B cell (primary cell): ENCODE data around the gene MDC1. TPM values are rescaled to one million over a fixed set of nuclear protein-coding genes. Genes with fewer than 3 reads are reported as not detected.
A peak's percentile ranks its signal among the peaks of the same experiment; 100 is the strongest.

Experiments
- ATAC-seq: fragments of 200-7000 bp; cut with Tn5 transposase; one replicate; pipeline ENCODE4 v1.10.0; 2021; ENCODE audit warnings: low read depth, mild to moderate bottlenecking, moderate number of reproducible peaks, moderate library complexity
- CTCF ChIA-PET: fragments of 350-600 bp; sonication (Branson Sonifier 250); formaldehyde crosslinking; loops from one replicate; lab custom pipeline; 2021; ENCODE audit warnings: antibody characterized with exemption, inconsistent platforms; lab: Charles Lee
- POLR2A ChIA-PET: fragments of 350-600 bp; sonication (Branson Sonifier 250); formaldehyde crosslinking; loops from one replicate; lab custom pipeline; 2021; ENCODE audit warnings: antibody characterized with exemption; lab: Charles Lee
- DNase-seq: peaks from one replicate; pipeline ENCODE4 v3.0.0; 2013
- H2AFZ ChIP-seq: 2 replicates; pipeline ENCODE4 v1.6.1; 2012; ENCODE audit warnings: mild to moderate bottlenecking, low read depth, low read length; ENCODE audit not compliant: insufficient read depth, poor library complexity, severe bottlenecking
- H3K27ac ChIP-seq, 2 donors: 1 replicate in 1 of 2; 2 replicates in 1 of 2; pipeline ENCODE4 v1.5.1; 2012 to 2013; ENCODE audit warnings: low read length in 2 of 2, mild to moderate bottlenecking in 2 of 2, moderate library complexity in 1 of 2
- H3K27me3 ChIP-seq, 4 experiments: fragments of 200-600 bp in 1 of 4; sonication (generic) in 1 of 4; replicated peaks in 1 of 4; 1 replicate in 2 of 4; 2 replicates in 2 of 4; pipeline versions ENCODE4 v1.6.1 to v1.7.0; 2013 to 2016; ENCODE audit warnings: low read length in 3 of 4, mild to moderate bottlenecking in 2 of 4, mixed read lengths in 1 of 4, moderate library complexity in 1 of 4; ENCODE audit not compliant: insufficient read depth in 4 of 4, control insufficient read depth in 3 of 4; ENCODE audit errors: control extremely low read depth in 1 of 4
- H3K36me3 ChIP-seq, 2 experiments: replicated peaks in 1 of 2; 1 replicate in 1 of 2; 2 replicates in 1 of 2; pipeline versions ENCODE4 v1.6.1 to v1.7.1; 2013; ENCODE audit warnings: low read length in 1 of 2; ENCODE audit not compliant: insufficient read depth in 2 of 2, control insufficient read depth in 1 of 2; ENCODE audit errors: control extremely low read depth in 1 of 2, extremely low read depth in 1 of 2
- H3K4me1 ChIP-seq, 2 donors: fragments of 200-600 bp in 1 of 2; sonication (generic) in 1 of 2; 1 replicate in 1 of 2; 2 replicates in 1 of 2; pipeline versions ENCODE4 v1.5.1 to v1.6.1; 2013 to 2017; ENCODE audit warnings: low read length in 2 of 2; ENCODE audit not compliant: control insufficient read depth in 2 of 2, insufficient read depth in 2 of 2
- H3K4me2 ChIP-seq: replicated peaks from 2 replicates; pipeline ENCODE3; 2012; ENCODE audit warnings: mild to moderate bottlenecking, low read depth, low read length; ENCODE audit not compliant: poor library complexity, severe bottlenecking
- H3K4me3 ChIP-seq, 5 experiments: fragments of 200-600 bp in 1 of 5; sonication (generic) in 1 of 5; 1 replicate in 3 of 5; 2 replicates in 2 of 5; pipeline versions ENCODE4 v1.5.1 to v1.7.0; 2011 to 2016; ENCODE audit warnings: low read length in 4 of 5, mild to moderate bottlenecking in 4 of 5, low read depth in 2 of 5, control low read depth in 1 of 5, moderate library complexity in 1 of 5; ENCODE audit not compliant: insufficient read depth in 1 of 5; ENCODE audit errors: control extremely low read depth in 1 of 5, extremely low read depth in 1 of 5
- H3K79me2 ChIP-seq: fragments of 200-600 bp; sonication (generic); one replicate; pipeline ENCODE4 v1.6.0; 2016; ENCODE audit warnings: low read length; ENCODE audit not compliant: control insufficient read depth, insufficient read depth
- H3K9ac ChIP-seq: fragments of 200-600 bp; sonication (generic); 2 replicates; pipeline ENCODE4 v1.6.1; 2017; ENCODE audit warnings: mild to moderate bottlenecking, low read length, moderate library complexity
- H3K9me3 ChIP-seq, 3 donors: one replicate each; pipeline versions ENCODE4 v1.6.1 to v1.7.1; 2013; ENCODE audit warnings: low read length in 2 of 3; ENCODE audit not compliant: control insufficient read depth in 2 of 3, insufficient read depth in 1 of 3; ENCODE audit errors: control extremely low read depth in 1 of 3
- H4K20me1 ChIP-seq: 2 replicates; pipeline ENCODE4 v1.6.0; 2012; ENCODE audit warnings: mild to moderate bottlenecking, low read length; ENCODE audit not compliant: insufficient read depth, control insufficient read depth, poor library complexity, severe bottlenecking
- H3K27ac Mint-ChIP-seq: one replicate; pipeline ENCODE4 v1.8.0; 2021; ENCODE audit warnings: mixed read lengths
- H3K27me3 Mint-ChIP-seq: one replicate; pipeline ENCODE4 v1.8.0; 2021; ENCODE audit warnings: mixed read lengths
- H3K4me1 Mint-ChIP-seq: one replicate; pipeline ENCODE4 v1.8.0; 2021; ENCODE audit warnings: mixed read lengths
- H3K4me3 Mint-ChIP-seq: one replicate; pipeline ENCODE4 v1.8.0; 2021; ENCODE audit warnings: mixed read lengths
- H3K9me3 Mint-ChIP-seq: one replicate; pipeline ENCODE4 v1.8.0; 2022; ENCODE audit warnings: mixed read lengths; ENCODE audit not compliant: insufficient read depth
- EZH2 ChIP-seq: IDR thresholded peaks from 2 replicates; pipeline ENCODE4 v1.6.1; 2012; ENCODE audit warnings: borderline replicate concordance, low read depth, mild to moderate bottlenecking, moderate library complexity, low read length; ENCODE audit not compliant: insufficient read depth, poor library complexity, severe bottlenecking
- WGBS: methylation state at CpG from one replicate; pipeline ENCODE4 v1.1.5; 2013; ENCODE audit warnings: missing lambda C conversion rate; ENCODE audit not compliant: insufficient coverage; 5-methylcytosine and 5-hydroxymethylcytosine counted together
- intact Hi-C: fragments of 100-400 bp; cut with micrococcal nuclease; formaldehyde crosslinking; loops from one replicate; pipeline ENCODE4 v1.10.0; 2022
- polyA plus RNA-seq: library from polyadenylated mRNA; depleted of rRNA; stranded (reverse); fragments of >200 nt; gene quantifications from 2 replicates; pipeline ENCODE4 v1.2.3, GENCODE V29; 2012
- total RNA-seq, 2 donors: library from RNA; stranded (reverse); fragments of 120-200 nt in 1 of 2; gene quantifications; 1 replicate in 1 of 2; 2 replicates in 1 of 2; pipeline versions ENCODE4 v1.2.3 to v1.2.4, GENCODE V29; 2013 to 2022
- TF ChIP-seq, protein P1 (sequence below): fragments of 200-600 bp; IDR thresholded peaks from one replicate; pipeline ENCODE4 v1.8.0; 2022; ENCODE audit warnings: antibody characterized with exemption, mild to moderate bottlenecking

MDC1 gene
- total and polyA plus RNA-seq, 2 donors (not counting 1 experiment from before 2014, with no cell fraction given) = 24.9 to 87.4 TPM

DNA sequence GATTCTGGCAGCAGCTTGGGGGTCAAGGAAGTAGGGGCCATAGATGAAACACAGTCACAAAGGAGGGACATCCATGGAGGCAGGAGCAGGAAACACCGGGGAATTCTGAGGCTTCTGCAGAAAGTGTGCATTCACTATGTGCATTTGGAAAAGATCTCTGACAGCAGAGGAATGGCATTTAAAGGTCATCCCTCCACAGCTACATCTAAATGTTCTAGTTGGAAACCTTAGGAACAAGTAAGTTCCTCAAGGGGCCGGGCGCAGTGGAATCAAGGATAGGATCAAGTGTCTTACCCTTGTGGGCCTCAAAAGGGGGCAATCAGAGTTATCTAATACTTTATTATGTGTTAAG is 61.4 kb downstream of the MDC1 start:
- Histone ChIP-seq H3K4me2 (no peak overlapping the region), H3K9me3 (no peaks in the 10 kb centered on the region), H3K79me2 (peaks cover 5% of the 10 kb centered on the region), H3K27ac (no peak overlapping the region), H4K20me1 (no peaks in the 10 kb centered on the region), H3K4me1 (peaks cover 0 to 5% of the 10 kb centered on the region in 2 donors), H3K4me3 (no peak overlapping the region), H3K36me3 (peaks cover 2 to 86% of the 10 kb centered on the region in 2 experiments), H3K9ac (no peak overlapping the region), H2AFZ (no peak overlapping the region), H3K27me3 (no peaks in the 10 kb centered on the region)
- intact Hi-C loops = no loop called here
- Mint-ChIP-seq H3K27me3 (no peaks in the 10 kb centered on the region), H3K9me3 (no peaks in the 10 kb centered on the region), H3K27ac (peak overlapping the region; percentile 23), H3K4me1 (peaks cover 5% of the 10 kb centered on the region), H3K4me3 (no peak overlapping the region)
- TF ChIP-seq EZH2 = no peak
- TF ChIP-seq, protein P1, sequence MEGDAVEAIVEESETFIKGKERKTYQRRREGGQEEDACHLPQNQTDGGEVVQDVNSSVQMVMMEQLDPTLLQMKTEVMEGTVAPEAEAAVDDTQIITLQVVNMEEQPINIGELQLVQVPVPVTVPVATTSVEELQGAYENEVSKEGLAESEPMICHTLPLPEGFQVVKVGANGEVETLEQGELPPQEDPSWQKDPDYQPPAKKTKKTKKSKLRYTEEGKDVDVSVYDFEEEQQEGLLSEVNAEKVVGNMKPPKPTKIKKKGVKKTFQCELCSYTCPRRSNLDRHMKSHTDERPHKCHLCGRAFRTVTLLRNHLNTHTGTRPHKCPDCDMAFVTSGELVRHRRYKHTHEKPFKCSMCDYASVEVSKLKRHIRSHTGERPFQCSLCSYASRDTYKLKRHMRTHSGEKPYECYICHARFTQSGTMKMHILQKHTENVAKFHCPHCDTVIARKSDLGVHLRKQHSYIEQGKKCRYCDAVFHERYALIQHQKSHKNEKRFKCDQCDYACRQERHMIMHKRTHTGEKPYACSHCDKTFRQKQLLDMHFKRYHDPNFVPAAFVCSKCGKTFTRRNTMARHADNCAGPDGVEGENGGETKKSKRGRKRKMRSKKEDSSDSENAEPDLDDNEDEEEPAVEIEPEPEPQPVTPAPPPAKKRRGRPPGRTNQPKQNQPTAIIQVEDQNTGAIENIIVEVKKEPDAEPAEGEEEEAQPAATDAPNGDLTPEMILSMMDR = no peak
- DNase-seq (no peak), ATAC-seq (no peak)
- whole genome bisulfite sequencing = no CpG with 5 or more reads among the region's 3 CpGs
- POLR2A ChIA-PET = no interaction called here
- CTCF ChIA-PET = interaction anchor here (0.9 kb wide), 1 partner anchor 66 kb away, joined by 3 read pairs; no protein-coding TSS in a partner anchor

DNA sequence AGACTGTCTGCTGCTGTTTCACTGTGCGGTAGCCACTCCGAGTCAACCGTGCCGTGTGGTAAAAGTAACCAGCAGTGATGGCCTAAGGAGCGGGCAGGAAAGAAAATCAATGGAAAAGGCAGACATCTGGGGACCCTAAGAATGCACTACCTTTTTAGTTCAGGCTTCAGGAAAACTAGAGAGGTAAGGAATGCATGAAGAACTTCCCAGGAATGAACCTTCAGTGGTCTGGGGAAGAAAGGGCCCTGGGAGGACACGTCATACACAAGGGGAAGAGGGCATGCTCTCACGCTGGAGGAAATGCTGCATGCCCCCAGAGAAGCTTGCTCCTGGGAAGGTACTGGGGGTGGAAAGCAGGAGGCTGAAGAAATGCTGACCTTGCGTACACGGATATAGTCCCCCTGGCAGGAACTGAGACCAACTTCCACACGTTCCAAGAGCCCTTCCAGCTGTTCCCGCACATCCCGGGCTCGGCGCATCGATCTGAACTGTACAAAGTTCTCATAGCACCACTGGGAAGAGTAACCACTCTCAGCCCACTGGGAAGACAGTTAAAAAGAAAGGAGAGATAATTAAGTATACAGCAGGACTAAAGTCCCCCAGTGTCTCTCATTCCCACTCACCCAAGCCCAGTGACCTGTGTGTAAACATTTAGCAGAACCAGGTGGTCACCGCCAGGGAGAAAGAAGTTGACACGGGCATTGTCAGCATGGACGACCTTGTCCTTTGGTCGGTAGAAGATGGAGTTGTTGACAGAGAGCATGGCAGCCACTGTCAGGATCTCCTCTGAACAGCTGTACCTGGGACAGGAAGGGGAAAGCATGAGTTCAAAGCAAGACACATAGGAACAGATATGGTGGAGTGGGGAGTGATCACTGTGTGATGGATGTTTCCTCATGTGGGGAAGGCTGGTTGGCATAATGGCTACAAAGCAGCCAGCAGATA is 62.0 kb downstream of the MDC1 start:
- Histone ChIP-seq H3K9me3 (no peaks in the 10 kb centered on the region), H3K4me1 (peaks cover 0 to 5% of the 10 kb centered on the region in 2 donors), H3K36me3 (peaks cover 2 to 82% of the 10 kb centered on the region in 2 experiments), H2AFZ (no peak overlapping the region), H3K27me3 (no peaks in the 10 kb centered on the region), H4K20me1 (no peaks in the 10 kb centered on the region), H3K9ac (no peak overlapping the region), H3K4me2 (no peak overlapping the region), H3K27ac (no peak overlapping the region), H3K4me3 (no peak overlapping the region), H3K79me2 (peaks cover 5% of the 10 kb centered on the region)
- no peaks in the 10 kb centered on the region for H3K27me3 Mint-ChIP-seq
- H3K4me3 Mint-ChIP-seq = no peak overlapping the region
- H3K4me1 Mint-ChIP-seq = peaks cover 5% of the 10 kb centered on the region
- DNase-seq (no peak), ATAC-seq (no peak)
- intact Hi-C loops = no loop called here
- POLR2A ChIA-PET = no interaction called here
- no peaks in the 10 kb centered on the region for H3K9me3 Mint-ChIP-seq
- H3K27ac Mint-ChIP-seq = no peak overlapping the region
- 97% methylated on average over 19 of the region's 19 CpGs for WGBS
- CTCF ChIA-PET = interaction anchor here (0.6 kb wide), 1 partner anchor 22 kb away, joined by 3 read pairs; no protein-coding TSS in a partner anchor
- TF ChIP-seq, protein P1 = no peak
- no peak for TF ChIP-seq EZH2
